Measurements from ENCODE around the gene PCNX4.

Gene PCNX4

GRCh38 chr14:60175255-60175902, 83.7 kb downstream of the PCNX4 start:
- DNase-seq, result no peak

GRCh38 chr14:60178164-60178563, 86.4 kb downstream of the PCNX4 start:
- DNase-seq, result no peak

GRCh38 chr14:60178820-60179219, 87.1 kb downstream of the PCNX4 start:
- no peak for DNase-seq

- no peak for DNase-seq
These were observed 87.7 kb downstream of the PCNX4 start for GRCh38 chr14:60179431-60179869.

GRCh38 chr14:60183138-60183537, 91.4 kb downstream of the PCNX4 start:
- no peak for DNase-seq

GRCh38 chr14:60183741-60184140, 92.0 kb downstream of the PCNX4 start:
- no peak for DNase-seq

- DNase-seq, result peak; percentile 79
These were observed 92.6 kb downstream of the PCNX4 start for GRCh38 chr14:60184146-60184904.

- DNase-seq, result peak; percentile 60
These were observed 93.3 kb downstream of the PCNX4 start for GRCh38 chr14:60184905-60185555.

GRCh38 chr14:60188115-60188514, 96.4 kb downstream of the PCNX4 start:
- peak; percentile 12 for DNase-seq

GRCh38 chr14:60188696-60189095, 97.0 kb downstream of the PCNX4 start:
- DNase-seq, result no peak

GRCh38 chr14:60189923-60190840, 98.5 kb downstream of the PCNX4 start:
- DNase-seq, result no peak

- DNase-seq, result peak; percentile 26
These were observed 103.6 kb downstream of the PCNX4 start for GRCh38 chr14:60195179-60195810.

- no peak for DNase-seq
These were observed 104.6 kb downstream of the PCNX4 start for GRCh38 chr14:60196291-60196690.

GRCh38 chr14:60197629-60198303, 106.0 kb downstream of the PCNX4 start:
- DNase-seq, result no peak

- no peak for DNase-seq
These were observed 107.6 kb downstream of the PCNX4 start for GRCh38 chr14:60199321-60199720.

GRCh38 chr14:60204104-60204842, 112.5 kb downstream of the PCNX4 start:
- no peak for DNase-seq

GRCh38 chr14:60204843-60205774, 113.4 kb downstream of the PCNX4 start:
- no peak for DNase-seq

GRCh38 chr14:60206249-60206670, 114.5 kb downstream of the PCNX4 start:
- no peak for DNase-seq

- DNase-seq, result no peak
These were observed 115.3 kb downstream of the PCNX4 start for GRCh38 chr14:60206837-60207533.
